A549 (cell line): ENCODE measurements around the gene TKTL1. TPM values are rescaled to one million over a fixed set of nuclear protein-coding genes. Genes with fewer than 3 reads are reported as not detected.
A peak's percentile ranks its signal among the peaks of the same experiment; 100 is the strongest.

Source experiments
- ATAC-seq, 2 experiments: fragments of 200-7000 bp in 1 of 2; fragments of >200 bp in 1 of 2; cut with Nextera tagmentation in 1 of 2; cut with Tn5 transposase in 1 of 2; 3 replicates each; pipeline versions ENCODE4 v1.8.0 to v1.9.1; 2018 to 2020; ENCODE audit warnings: mild to moderate bottlenecking in 1 of 2, moderate library complexity in 1 of 2
- CTCF ChIA-PET: fragments of 300-600 bp; sonication (Branson Sonifier 250); formaldehyde crosslinking; extraction: SDS; loops from one replicate; lab custom pipeline; 2021; ENCODE audit warnings: antibody characterized with exemption, inconsistent platforms; lab: Yijun Ruan, JAX
- POLR2A ChIA-PET: fragments of 350-600 bp; formaldehyde crosslinking; extraction: SDS; loops from one replicate; lab custom pipeline; 2021; ENCODE audit warnings: antibody characterized with exemption, inconsistent platforms; lab: Yijun Ruan, JAX
- DNase-seq, 2 experiments: peaks; one replicate each; pipeline versions ENCODE4 v3.0.0 to v3.0.0-alpha.2; 2011 to 2016; ENCODE audit warnings: low read depth in 1 of 2, low spot score in 1 of 2
- FAIRE-seq: peaks from 2 replicates; lab custom pipeline; 2011; peaks lifted over from hg19 to GRCh38; lab: Jason Lieb, UNC
- H3K27ac ChIP-seq, 2 experiments: fragments of >200 bp; sonication (Bioruptor Twin); formaldehyde crosslinking; 3 replicates each; pipeline ENCODE4 v1.5.1; 2016 to 2017
- H3K4me1 ChIP-seq: fragments of >200 bp; sonication (Bioruptor Twin); formaldehyde crosslinking; 3 replicates; pipeline ENCODE4 v1.6.1; 2016
- H3K4me2 ChIP-seq: fragments of >200 bp; sonication (Bioruptor Twin); formaldehyde crosslinking; 3 replicates; pipeline ENCODE4 v1.6.1; 2016
- H3K4me3 ChIP-seq: fragments of >200 bp; sonication (Bioruptor Twin); formaldehyde crosslinking; 3 replicates; pipeline ENCODE4 v1.5.1; 2016
- H3K9me3 ChIP-seq: fragments of >200 bp; sonication (Bioruptor Twin); formaldehyde crosslinking; 3 replicates; pipeline ENCODE4 v1.6.1; 2016
- ATOH8 ChIP-seq: fragments of 250-450 bp; sonication (Bioruptor Pico); IDR thresholded peaks from 2 replicates; pipeline ENCODE4 v1.5.0; 2020; ENCODE audit warnings: low read depth, mild to moderate bottlenecking, moderate library complexity
- BCL3 ChIP-seq: fragments of >200 bp; sonication (Bioruptor Twin); formaldehyde crosslinking; IDR thresholded peaks from 3 replicates; pipeline ENCODE4 v1.6.1; 2016
- CBX8 ChIP-seq: fragments of 200-600 bp; sonication (generic); IDR thresholded peaks from 2 replicates; pipeline ENCODE4 v1.6.1; 2016
- EHF ChIP-seq: fragments of 250-450 bp; sonication (Bioruptor Pico); IDR thresholded peaks from 2 replicates; pipeline ENCODE4 v1.5.0; 2020; ENCODE audit warnings: mild to moderate bottlenecking
- EHMT2 ChIP-seq: fragments of 200-600 bp; sonication (generic); IDR thresholded peaks from 2 replicates; pipeline ENCODE4 v1.6.1; 2016; ENCODE audit warnings: antibody characterized with exemption, low read depth, mild to moderate bottlenecking, moderate library complexity
- EP300 ChIP-seq, 2 experiments: fragments of >200 bp; sonication (Bioruptor Twin); formaldehyde crosslinking; IDR thresholded peaks; 2 replicates in 1 of 2; 3 replicates in 1 of 2; pipeline ENCODE4 v1.6.1; 2016 to 2017
- FOSB ChIP-seq: fragments of 250-450 bp; sonication (Bioruptor Pico); IDR thresholded peaks from 2 replicates; pipeline ENCODE4 v1.5.0; 2020; ENCODE audit warnings: mild to moderate bottlenecking, moderate library complexity
- FOSL2 ChIP-seq, 2 experiments: fragments of 450-650 bp in 1 of 2; fragments of >200 bp in 1 of 2; sonication (Bioruptor Twin) in 1 of 2; formaldehyde crosslinking; IDR thresholded peaks; 2 replicates each; pipeline versions ENCODE4 v1.5.0 to v1.6.1; 2016 to 2020; ENCODE audit warnings: mild to moderate bottlenecking in 1 of 2, moderate library complexity in 1 of 2
- GATA3 ChIP-seq: IDR thresholded peaks from 2 replicates; pipeline ENCODE4 v1.6.1; 2012; ENCODE audit warnings: borderline replicate concordance
- HES2 ChIP-seq: fragments of >200 bp; sonication (Bioruptor Twin); formaldehyde crosslinking; IDR thresholded peaks from 2 replicates; pipeline ENCODE4 v1.6.1; 2016
- HEYL ChIP-seq: fragments of 250-450 bp; sonication (Bioruptor Pico); IDR thresholded peaks from 2 replicates; pipeline ENCODE4 v1.8.0; 2021; ENCODE audit warnings: mild to moderate bottlenecking, moderate library complexity
- HOXA7 ChIP-seq: fragments of 250-450 bp; sonication (Bioruptor Pico); IDR thresholded peaks from 2 replicates; pipeline ENCODE4 v1.5.0; 2020; ENCODE audit warnings: mild to moderate bottlenecking, moderate library complexity
- HOXB13 ChIP-seq: fragments of 250-450 bp; sonication (Bioruptor Pico); IDR thresholded peaks from 2 replicates; pipeline ENCODE4 v1.5.0; 2020; ENCODE audit warnings: low read depth, mild to moderate bottlenecking, moderate library complexity
- MYC ChIP-seq: IDR thresholded peaks from 2 replicates; pipeline ENCODE4 v1.6.1; 2012; ENCODE audit warnings: mild to moderate bottlenecking, inconsistent platforms, low read length, improper control_type of control experiment, borderline replicate concordance
- NFE2L2 ChIP-seq: fragments of 150-350 bp; conservative IDR thresholded peaks from 2 replicates; pipeline ENCODE4 v1.6.1; 2014; ENCODE audit warnings: low read length
- POLR2A ChIP-seq: IDR thresholded peaks from 2 replicates; pipeline ENCODE4 v1.6.1; 2012; ENCODE audit warnings: mild to moderate bottlenecking, low read length
- RAD21 ChIP-seq, 2 experiments: fragments of >200 bp in 1 of 2; sonication (Bioruptor Twin) in 1 of 2; formaldehyde crosslinking in 1 of 2; IDR thresholded peaks in 1 of 2; conservative IDR thresholded peaks in 1 of 2; 2 replicates in 1 of 2; 3 replicates in 1 of 2; pipeline ENCODE4 v1.6.1; 2012 to 2018; ENCODE audit warnings: inconsistent platforms in 1 of 2
- SREBF2 ChIP-seq: fragments of 450-650 bp; IDR thresholded peaks from 2 replicates; pipeline ENCODE4 v1.6.1; 2014; ENCODE audit warnings: mild to moderate bottlenecking, moderate library complexity
- USF2 ChIP-seq: fragments of 450-650 bp; IDR thresholded peaks from 2 replicates; pipeline ENCODE4 v1.6.1; 2014; ENCODE audit warnings: antibody characterized with exemption
- ZSCAN20 ChIP-seq: fragments of 250-450 bp; sonication (Bioruptor Pico); IDR thresholded peaks from 2 replicates; pipeline ENCODE4 v1.8.0; 2022; ENCODE audit warnings: mild to moderate bottlenecking, moderate library complexity
- WGBS: methylation state at CpG from one replicate; pipeline ENCODE4 v1.1.6; 2017; ENCODE audit errors: missing lambda C conversion rate; 5-methylcytosine and 5-hydroxymethylcytosine counted together
- polyA plus RNA-seq, 4 experiments: library from polyadenylated mRNA; depleted of rRNA in 3 of 4; stranded (reverse); fragments of >200 nt; fragmentation: RNase III in 1 of 4; extraction: RNeasy Plus Mini Kit Qiagen cat#74134 plus additional on column Dnase treatment in 1 of 4; gene quantifications; 2 replicates in 3 of 4; 3 replicates in 1 of 4; pipeline ENCODE4 v1.2.3, GENCODE V29; 2011 to 2017

TKTL1 gene
- polyA plus RNA-seq, 2 of the 4 experiments (the other 2 are of a cell fraction), result 0.14 TPM; not detected in 1

GRCh38 chrX:154321152-154321551 is 25.6 kb downstream of the TKTL1 start:
- ATAC-seq (no peak), DNase-seq (no peak), FAIRE-seq (no peak)
- Histone ChIP-seq H3K9me3 (no peaks in the 10 kb centered on the region), H3K27ac (no peak overlapping the region), H3K4me2 (no peak overlapping the region), H3K4me1 (no peaks in the 10 kb centered on the region), H3K4me3 (no peak overlapping the region)
- WGBS, result 48% methylated on average over 4 of the region's 7 CpGs
- no peak for TF ChIP-seq RAD21 (conservative IDR thresholded peaks at IDR 0.05 in 1 of 2, IDR thresholded peaks at IDR 0.05 in 1 of 2)
- no peak for TF ChIP-seq HES2
- ChIA-PET POLR2A (no interaction called here), CTCF (interaction anchor here (1.4 kb wide), 1 partner anchor 13 kb away, joined by 4 read pairs; no protein-coding TSS in a partner anchor)

GRCh38 chrX:154321594-154321993 is 26.0 kb downstream of the TKTL1 start:
- Histone ChIP-seq H3K9me3 (no peaks in the 10 kb centered on the region), H3K27ac (no peak overlapping the region), H3K4me2 (no peak overlapping the region), H3K4me3 (no peak overlapping the region), H3K4me1 (no peaks in the 10 kb centered on the region)
- CTCF ChIA-PET, result interaction anchor here (0.6 to 1.4 kb wide), 2 partner anchors 13 to 15 kb away, joined by 3 to 4 read pairs; no protein-coding TSS in a partner anchor
- DNase-seq (peak in 1 of 2 experiments; percentile 14), FAIRE-seq (no peak), ATAC-seq (peak; percentile 64 to 73; a peak in 4 of 6 replicates)
- TF ChIP-seq RAD21 (conservative IDR thresholded peaks at IDR 0.05 in 1 of 2, IDR thresholded peaks at IDR 0.05 in 1 of 2), result peak; percentile 23 to 37; a peak in 3 of 5 replicates
- no peak for TF ChIP-seq EHMT2
- TF ChIP-seq SREBF2, result no peak
- 20% methylated on average over 10 of the region's 10 CpGs for WGBS
- POLR2A ChIA-PET, result no interaction called here

- CTCF ChIA-PET, result interaction anchor here (0.6 to 0.8 kb wide), 3 partner anchors 9 to 197 kb away, joined by 3 read pairs; no protein-coding TSS in a partner anchor
- Histone ChIP-seq H3K27ac (no peak overlapping the region), H3K4me3 (no peak overlapping the region), H3K9me3 (no peaks in the 10 kb centered on the region), H3K4me1 (no peaks in the 10 kb centered on the region), H3K4me2 (no peak overlapping the region)
- no peak for TF ChIP-seq BCL3
- no peak for TF ChIP-seq EHF
- no peak for TF ChIP-seq HOXB13 (CRISPR knock-in tag)
- POLR2A ChIA-PET, result no interaction called here
- 52% methylated on average over 10 of the region's 10 CpGs for WGBS
- FAIRE-seq, result no peak
- peak; percentile 56 to 61; a peak in 5 of 6 replicates for ATAC-seq
- DNase-seq, result no peak
Observed at GRCh38 chrX:154322890-154323289, 27.3 kb downstream of the TKTL1 start.

- H3K4me2 ChIP-seq, result no peak overlapping the region
- ChIA-PET CTCF (interaction anchor here (0.6 to 0.7 kb wide), 2 partner anchors 12 to 198 kb away, joined by 3 read pairs; no protein-coding TSS in a partner anchor), POLR2A (no interaction called here)
- no peaks in the 10 kb centered on the region for H3K4me1 ChIP-seq
- FAIRE-seq, result no peak
- H3K9me3 ChIP-seq, result no peaks in the 10 kb centered on the region
- H3K4me3 ChIP-seq, result no peak overlapping the region
- 32% methylated on average over 7 of the region's 7 CpGs for WGBS
- no peak for DNase-seq
- ATAC-seq, result no peak; a peak in 1 of 6 replicates
- no peak overlapping the region for H3K27ac ChIP-seq
- TF ChIP-seq ZSCAN20 (no peak), GATA3 (no peak), HEYL (CRISPR knock-in tag) (no peak), FOSB (no peak), USF2 (no peak), RAD21 (conservative IDR thresholded peaks at IDR 0.05 in 1 of 2, IDR thresholded peaks at IDR 0.05 in 1 of 2) (no peak), NFE2L2 (no peak), POLR2A (no peak), EHMT2 (no peak), ATOH8 (CRISPR knock-in tag) (no peak), FOSL2 (IDR thresholded peaks at IDR 0.05) (no peak), FOSL2 (CRISPR knock-in tag; IDR thresholded peaks at IDR 0.05) (no peak), MYC (no peak), CBX8 (no peak), HOXA7 (CRISPR knock-in tag) (no peak), HOXB13 (CRISPR knock-in tag) (no peak), EP300 (IDR thresholded peaks at IDR 0.05) (no peak)
- TF ChIP-seq, all 56 proteins: peak for 0
Observed at GRCh38 chrX:154323537-154323936, 27.9 kb downstream of the TKTL1 start.
